ENCODE measurements around the gene SRC.

DNA sequence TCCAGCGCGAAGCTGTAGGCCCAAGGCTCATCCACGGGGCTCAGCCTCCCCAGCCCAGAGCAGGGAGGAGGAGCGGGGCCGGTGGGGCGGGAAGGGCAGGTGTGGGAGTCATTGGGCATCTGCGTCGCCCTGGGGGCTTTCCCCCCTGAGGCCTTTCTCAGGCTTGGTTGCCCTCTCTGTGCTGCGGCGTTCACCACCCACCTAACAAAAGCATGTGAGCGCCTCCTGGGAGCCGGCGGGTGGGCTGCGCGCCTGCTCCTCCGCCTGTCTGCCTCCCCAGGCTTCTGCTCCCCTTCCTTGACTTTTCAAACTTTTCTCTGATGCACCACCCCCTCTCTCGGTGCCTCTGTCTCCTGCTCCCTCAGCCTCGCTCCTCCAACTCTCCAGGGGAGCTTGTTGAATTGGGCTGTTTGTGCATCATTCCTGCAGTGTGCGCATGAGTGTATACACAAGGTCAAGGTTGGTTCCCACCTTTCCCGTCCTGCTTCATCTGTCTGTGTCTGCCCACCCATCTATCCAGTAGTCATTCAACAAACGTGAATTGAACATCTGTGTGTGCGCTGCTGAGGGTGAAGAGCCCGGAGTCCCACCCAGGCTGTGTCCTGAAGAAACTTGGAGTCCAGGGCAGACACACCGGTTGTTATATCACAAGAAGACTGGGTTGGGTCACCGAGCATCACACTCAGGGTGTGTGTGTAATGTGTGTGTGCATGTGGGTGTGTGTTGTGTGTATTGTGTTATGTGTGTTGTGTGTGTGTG is 92.7 kb downstream of the SRC start:
- TF ChIP-seq, protein P1, sequence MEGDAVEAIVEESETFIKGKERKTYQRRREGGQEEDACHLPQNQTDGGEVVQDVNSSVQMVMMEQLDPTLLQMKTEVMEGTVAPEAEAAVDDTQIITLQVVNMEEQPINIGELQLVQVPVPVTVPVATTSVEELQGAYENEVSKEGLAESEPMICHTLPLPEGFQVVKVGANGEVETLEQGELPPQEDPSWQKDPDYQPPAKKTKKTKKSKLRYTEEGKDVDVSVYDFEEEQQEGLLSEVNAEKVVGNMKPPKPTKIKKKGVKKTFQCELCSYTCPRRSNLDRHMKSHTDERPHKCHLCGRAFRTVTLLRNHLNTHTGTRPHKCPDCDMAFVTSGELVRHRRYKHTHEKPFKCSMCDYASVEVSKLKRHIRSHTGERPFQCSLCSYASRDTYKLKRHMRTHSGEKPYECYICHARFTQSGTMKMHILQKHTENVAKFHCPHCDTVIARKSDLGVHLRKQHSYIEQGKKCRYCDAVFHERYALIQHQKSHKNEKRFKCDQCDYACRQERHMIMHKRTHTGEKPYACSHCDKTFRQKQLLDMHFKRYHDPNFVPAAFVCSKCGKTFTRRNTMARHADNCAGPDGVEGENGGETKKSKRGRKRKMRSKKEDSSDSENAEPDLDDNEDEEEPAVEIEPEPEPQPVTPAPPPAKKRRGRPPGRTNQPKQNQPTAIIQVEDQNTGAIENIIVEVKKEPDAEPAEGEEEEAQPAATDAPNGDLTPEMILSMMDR (IDR thresholded peaks at IDR 0.05), result no peak
- no peak for TF ChIP-seq POLR2AphosphoS5 (IDR thresholded peaks at IDR 0.05)

Measured in prostate gland (tissue), 2 donors.